Measurements from ENCODE around the gene SLC12A9.

Gene SLC12A9

DNA sequence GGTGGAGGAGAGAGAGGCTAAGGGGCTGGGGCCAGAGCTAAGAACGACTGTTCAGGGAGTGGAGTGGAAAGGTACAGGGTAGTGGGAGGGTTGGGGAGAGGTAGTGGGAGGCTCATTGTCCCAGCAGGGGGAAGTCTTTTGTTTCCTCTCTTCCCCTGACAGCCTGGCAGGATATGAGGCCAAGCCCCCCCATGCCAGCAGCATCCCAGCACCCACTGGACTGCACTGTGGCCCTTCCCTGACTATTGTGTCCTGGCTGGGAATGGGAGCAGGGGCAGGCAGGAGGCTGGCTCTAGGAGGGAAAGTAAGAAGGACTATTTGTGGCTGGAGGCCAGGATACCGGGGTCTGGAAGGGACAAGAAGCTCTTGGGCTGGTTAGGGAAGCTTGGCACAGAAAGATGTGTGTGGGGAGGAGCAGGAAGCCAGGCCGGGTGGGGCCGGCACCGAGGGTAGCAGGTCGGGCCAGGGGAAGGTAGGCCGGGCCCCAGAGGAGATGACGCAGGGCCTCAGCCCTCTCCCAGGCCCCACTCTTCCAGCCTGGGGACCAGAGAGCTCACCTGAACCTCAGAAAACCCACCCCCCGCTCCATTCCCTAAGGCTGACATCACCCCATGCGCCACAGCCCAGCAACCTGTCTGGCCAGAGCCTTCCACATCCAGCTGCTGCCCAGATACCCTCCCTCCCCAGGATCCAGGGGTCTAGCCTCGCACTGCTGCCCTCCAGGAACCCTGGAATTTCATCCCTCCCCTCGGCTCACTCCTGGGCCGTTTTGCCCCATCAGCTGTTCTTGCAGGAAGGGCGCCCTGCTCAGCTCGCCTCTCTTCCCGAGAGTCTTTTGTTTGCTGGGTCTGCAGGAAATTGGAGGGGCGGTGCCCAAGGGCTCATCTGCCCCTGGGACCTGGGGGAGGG lies 16.4 kb upstream of the SLC12A9 start:
- in situ Hi-C loops (cut with MboI; ENCODE audit: low sequenced_read_pairs, unreplicated experiment) = no loop called here
- TF ChIP-seq, protein P1, sequence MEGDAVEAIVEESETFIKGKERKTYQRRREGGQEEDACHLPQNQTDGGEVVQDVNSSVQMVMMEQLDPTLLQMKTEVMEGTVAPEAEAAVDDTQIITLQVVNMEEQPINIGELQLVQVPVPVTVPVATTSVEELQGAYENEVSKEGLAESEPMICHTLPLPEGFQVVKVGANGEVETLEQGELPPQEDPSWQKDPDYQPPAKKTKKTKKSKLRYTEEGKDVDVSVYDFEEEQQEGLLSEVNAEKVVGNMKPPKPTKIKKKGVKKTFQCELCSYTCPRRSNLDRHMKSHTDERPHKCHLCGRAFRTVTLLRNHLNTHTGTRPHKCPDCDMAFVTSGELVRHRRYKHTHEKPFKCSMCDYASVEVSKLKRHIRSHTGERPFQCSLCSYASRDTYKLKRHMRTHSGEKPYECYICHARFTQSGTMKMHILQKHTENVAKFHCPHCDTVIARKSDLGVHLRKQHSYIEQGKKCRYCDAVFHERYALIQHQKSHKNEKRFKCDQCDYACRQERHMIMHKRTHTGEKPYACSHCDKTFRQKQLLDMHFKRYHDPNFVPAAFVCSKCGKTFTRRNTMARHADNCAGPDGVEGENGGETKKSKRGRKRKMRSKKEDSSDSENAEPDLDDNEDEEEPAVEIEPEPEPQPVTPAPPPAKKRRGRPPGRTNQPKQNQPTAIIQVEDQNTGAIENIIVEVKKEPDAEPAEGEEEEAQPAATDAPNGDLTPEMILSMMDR (IDR thresholded peaks at IDR 0.05; ENCODE audit: borderline replicate concordance, control extremely low read depth, extremely low read depth, insufficient read depth, missing control alignments) = no peak
- no peak for DNase-seq (ENCODE audit: low spot score)

DNA sequence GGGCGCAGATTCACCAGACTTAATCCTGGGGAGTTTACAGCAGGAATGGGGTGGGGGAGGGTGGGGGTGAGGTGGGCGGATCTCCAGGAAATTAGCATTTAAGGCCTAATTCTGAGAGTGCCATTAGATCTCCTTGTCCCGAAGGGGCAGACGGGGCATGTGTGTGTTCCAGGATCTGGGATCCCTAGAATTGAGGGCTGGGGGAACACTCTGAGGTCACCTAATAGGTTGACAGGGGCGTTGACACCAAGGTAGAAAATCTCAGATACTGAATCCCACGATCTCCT lies 15.8 kb upstream of the SLC12A9 start:
- TF ChIP-seq, protein P1 (IDR thresholded peaks at IDR 0.05; ENCODE audit: borderline replicate concordance, control extremely low read depth, extremely low read depth, insufficient read depth, missing control alignments) = no peak
- in situ Hi-C loops (cut with MboI; ENCODE audit: low sequenced_read_pairs, unreplicated experiment) = no loop called here

DNA sequence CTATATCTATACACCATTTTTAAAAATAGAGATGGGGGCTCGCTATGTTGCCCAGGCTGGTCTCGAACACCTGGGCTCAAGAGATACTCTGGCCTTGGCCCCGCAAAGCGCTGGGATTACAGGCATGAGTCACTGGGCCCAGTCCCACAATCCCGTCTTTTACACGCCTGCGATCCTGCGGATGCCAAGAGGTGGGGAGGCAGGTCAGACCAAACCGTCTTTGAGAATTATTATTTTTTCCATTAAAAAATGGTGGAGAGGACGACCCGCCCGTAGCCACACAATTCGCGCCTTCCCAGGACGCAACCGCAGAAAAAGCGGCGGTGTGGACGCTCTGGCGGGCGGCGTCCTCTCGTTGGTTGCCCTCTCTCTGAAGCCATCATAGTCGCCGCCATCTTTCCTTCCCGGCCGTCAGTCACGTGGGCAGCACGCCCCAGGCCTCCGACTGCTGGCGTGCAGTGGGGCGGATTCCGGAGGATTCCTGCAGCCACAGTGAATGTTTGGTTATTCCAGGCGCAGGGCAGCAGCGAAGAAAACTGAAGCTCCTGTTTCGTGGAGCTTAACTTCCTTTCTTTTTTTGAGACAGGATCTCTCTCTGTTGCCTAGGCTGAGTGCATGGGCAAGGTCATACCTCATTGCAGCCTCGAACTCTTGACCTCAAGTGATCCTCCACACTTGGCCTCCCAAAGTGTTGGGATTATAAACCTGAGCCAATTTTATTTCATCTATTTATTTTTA lies 15.2 kb upstream of the SLC12A9 start:
- TF ChIP-seq, protein P1 (IDR thresholded peaks at IDR 0.05; ENCODE audit: borderline replicate concordance, control extremely low read depth, extremely low read depth, insufficient read depth, missing control alignments) = no peak
- in situ Hi-C loops (cut with MboI; ENCODE audit: low sequenced_read_pairs, unreplicated experiment) = no loop called here
- peak; percentile 85 for DNase-seq (ENCODE audit: low spot score)

More for the DNA sequence above, 15.8 kb upstream of the SLC12A9 start:
- no peak for DNase-seq (ENCODE audit: low spot score)

- in situ Hi-C loops (cut with MboI; ENCODE audit: low sequenced_read_pairs, unreplicated experiment) = no loop called here
- no peak for DNase-seq (ENCODE audit: low spot score)
- TF ChIP-seq, protein P1 (IDR thresholded peaks at IDR 0.05; ENCODE audit: borderline replicate concordance, control extremely low read depth, extremely low read depth, insufficient read depth, missing control alignments) = no peak
Measured at GRCh38 chr7:100839361-100839760, 13.2 kb upstream of the SLC12A9 start.

- no peak for DNase-seq (ENCODE audit: low spot score)
- TF ChIP-seq, protein P1 (IDR thresholded peaks at IDR 0.05; ENCODE audit: borderline replicate concordance, control extremely low read depth, extremely low read depth, insufficient read depth, missing control alignments) = no peak
- in situ Hi-C loops (cut with MboI; ENCODE audit: low sequenced_read_pairs, unreplicated experiment) = no loop called here
Measured at GRCh38 chr7:100840470-100841100, 11.9 kb upstream of the SLC12A9 start.

GRCh38 chr7:100847360-100847759 lies 5.2 kb upstream of the SLC12A9 start:
- TF ChIP-seq, protein P1 (IDR thresholded peaks at IDR 0.05; ENCODE audit: borderline replicate concordance, control extremely low read depth, extremely low read depth, insufficient read depth, missing control alignments) = no peak
- no peak for DNase-seq (ENCODE audit: low spot score)
- in situ Hi-C loops (cut with MboI; ENCODE audit: low sequenced_read_pairs, unreplicated experiment) = no loop called here

Measured in GM13976 (cell line).